SH-SY5Y (cell line): Measurements from ENCODE around the gene RAPGEF3.

Source experiments
- GATA2 ChIP-seq: IDR thresholded peaks from 2 replicates; pipeline ENCODE4 v1.6.1; 2011; ENCODE audit warnings: mild to moderate bottlenecking, low read depth, low read length
- GATA3 ChIP-seq: IDR thresholded peaks from 2 replicates; pipeline ENCODE4 v1.6.1; 2011; ENCODE audit warnings: low read depth, mild to moderate bottlenecking, low read length, moderate library complexity

GRCh38 chr12:47742253-47742825 is 16.3 kb downstream of the RAPGEF3 start:
- TF ChIP-seq GATA3, result no peak
- TF ChIP-seq GATA2, result no peak
